Testis (tissue), 3 donors: ENCODE data around the gene C20orf141. TPM values are rescaled to one million over a fixed set of nuclear protein-coding genes. Genes with fewer than 3 reads are reported as not detected.

Source experiments
- DNase-seq: peaks from one replicate; pipeline ENCODE4 v3.0.0-alpha.2; 2019
- H3K27ac ChIP-seq, 2 donors: fragments of 200-600 bp; sonication (generic); one replicate each; pipeline ENCODE4 v1.5.1; 2019
- H3K27me3 ChIP-seq: fragments of 200-600 bp; sonication (generic); one replicate; pipeline ENCODE4 v1.5.1; 2019
- H3K36me3 ChIP-seq: fragments of 200-600 bp; sonication (generic); one replicate; pipeline ENCODE4 v1.5.1; 2017; ENCODE audit warnings: low read depth; ENCODE audit errors: missing control alignments
- H3K4me1 ChIP-seq: fragments of 200-600 bp; sonication (generic); one replicate; pipeline ENCODE4 v1.5.1; 2019
- H3K4me3 ChIP-seq, 2 donors: fragments of 200-600 bp; sonication (generic); one replicate each; pipeline ENCODE4 v1.5.1; 2017 to 2019
- H3K9me3 ChIP-seq: fragments of 200-600 bp; sonication (generic); one replicate; pipeline ENCODE4 v1.5.1; 2017
- CTCF ChIP-seq, 3 experiments: fragments of 450-650 bp in 2 of 3; fragments of 200-600 bp in 1 of 3; sonication (generic) in 1 of 3; IDR thresholded peaks; one replicate each; pipeline ENCODE4 v1.5.1; 2016 to 2019; ENCODE audit warnings: antibody characterized with exemption in 3 of 3, mild to moderate bottlenecking in 2 of 3, moderate library complexity in 1 of 3
- POLR2A ChIP-seq: fragments of 450-650 bp; IDR thresholded peaks from one replicate; pipeline ENCODE4 v1.6.1; 2017; ENCODE audit warnings: antibody characterized with exemption, mild to moderate bottlenecking, moderate library complexity
- WGBS, 2 donors: methylation state at CpG; one replicate each; pipeline ENCODE4 v1.1.5; 2018; 5-methylcytosine and 5-hydroxymethylcytosine counted together
- intact Hi-C: fragments of 100-400 bp; cut with DNase I; formaldehyde crosslinking; loops from one replicate; pipeline ENCODE4 v1.15.1; 2023; ENCODE audit warnings: low total_unique reads
- polyA plus RNA-seq: library from polyadenylated mRNA; stranded (reverse); fragments of 350-450 nt; fragmentation: Illumina TruSeq; extraction: RNeasy Lipid Tissue Mini Kit (QIAGEN cat#74804); gene quantifications from one replicate; pipeline ENCODE4 v1.2.3, GENCODE V29; 2014; ENCODE audit warnings: low read depth, low replicate concordance; ENCODE audit not compliant: insufficient read depth
- total RNA-seq, 2 donors: library from RNA; depleted of rRNA; stranded (reverse); fragments of >200 nt; gene quantifications; one replicate each; pipeline ENCODE4 v1.2.3, GENCODE V29; 2016

Gene C20orf141
- total and polyA plus RNA-seq, 3 donors from 2014 or later = 53.6 to 177 (median 154) TPM

- Histone ChIP-seq H3K4me3 (no peak overlapping the region), H3K4me1 (peaks cover 8% of the 10 kb centered on the region), H3K36me3 (no peaks in the 10 kb centered on the region), H3K27ac (no peak overlapping the region), H3K9me3 (no peaks in the 10 kb centered on the region), H3K27me3 (no peaks in the 10 kb centered on the region)
- intact Hi-C loops = no loop called here
- 86 to 88% methylated on average over 2 of the region's 2 CpGs for WGBS, 2 donors
- no peak for TF ChIP-seq POLR2A
- no peak for TF ChIP-seq CTCF (IDR thresholded peaks at IDR 0.05)
- no peak for DNase-seq
Measured at GRCh38 chr20:2845607-2846006, 30.8 kb downstream of the C20orf141 start.

- Histone ChIP-seq H3K4me1 (peaks cover 2% of the 10 kb centered on the region), H3K27ac (no peak overlapping the region), H3K9me3 (no peaks in the 10 kb centered on the region), H3K36me3 (no peaks in the 10 kb centered on the region), H3K4me3 (no peak overlapping the region), H3K27me3 (no peaks in the 10 kb centered on the region)
- WGBS, 2 donors = 90 to 94% methylated on average over 5 of the region's 5 CpGs
- no peak for DNase-seq
- intact Hi-C loops = no loop called here
- TF ChIP-seq POLR2A (no peak), CTCF (IDR thresholded peaks at IDR 0.05) (no peak)
Measured at GRCh38 chr20:2846698-2847097, 31.9 kb downstream of the C20orf141 start.

GRCh38 chr20:2847802-2848201, 33.0 kb downstream of the C20orf141 start:
- Histone ChIP-seq H3K4me1 (no peaks in the 10 kb centered on the region), H3K27ac (no peak overlapping the region), H3K36me3 (no peaks in the 10 kb centered on the region), H3K4me3 (no peak overlapping the region), H3K9me3 (no peaks in the 10 kb centered on the region), H3K27me3 (no peaks in the 10 kb centered on the region)
- DNase-seq = no peak
- intact Hi-C loops = no loop called here
- 86 to 94% methylated on average over 4 of the region's 4 CpGs for WGBS, 2 donors
- TF ChIP-seq CTCF (IDR thresholded peaks at IDR 0.05) (no peak), POLR2A (no peak)

GRCh38 chr20:2849529-2849928, 34.7 kb downstream of the C20orf141 start:
- intact Hi-C loops = no loop called here
- Histone ChIP-seq H3K27me3 (no peaks in the 10 kb centered on the region), H3K36me3 (no peaks in the 10 kb centered on the region), H3K4me3 (no peak overlapping the region), H3K27ac (no peak overlapping the region), H3K4me1 (no peaks in the 10 kb centered on the region), H3K9me3 (no peaks in the 10 kb centered on the region)
- 87 to 91% methylated on average over 4 of the region's 4 CpGs for WGBS, 2 donors
- TF ChIP-seq POLR2A = no peak
- no peak for TF ChIP-seq CTCF (IDR thresholded peaks at IDR 0.05)
- no peak for DNase-seq

GRCh38 chr20:2851086-2851485, 36.3 kb downstream of the C20orf141 start:
- no peak for DNase-seq
- Histone ChIP-seq H3K4me3 (no peak overlapping the region), H3K27me3 (no peaks in the 10 kb centered on the region), H3K9me3 (no peaks in the 10 kb centered on the region), H3K4me1 (no peaks in the 10 kb centered on the region), H3K27ac (no peak overlapping the region), H3K36me3 (no peaks in the 10 kb centered on the region)
- intact Hi-C loops = loop anchor here (10.0 kb wide), 1 partner anchor 686 kb away; no protein-coding TSS in a partner anchor
- TF ChIP-seq POLR2A (no peak), CTCF (IDR thresholded peaks at IDR 0.05) (no peak)
- WGBS, 2 donors = 93% methylated on average over 10 of the region's 10 CpGs
